A549 (cell line): ENCODE results near the gene FSTL3. TPM values are rescaled to one million over a fixed set of nuclear protein-coding genes. Genes with fewer than 3 reads are reported as not detected.
A peak's percentile ranks its signal among the peaks of the same experiment; 100 is the strongest.

ENCODE experiments used
- ATAC-seq, 2 experiments: fragments of 200-7000 bp in 1 of 2; fragments of >200 bp in 1 of 2; cut with Nextera tagmentation in 1 of 2; cut with Tn5 transposase in 1 of 2; 3 replicates each; pipeline versions ENCODE4 v1.8.0 to v1.9.1; 2018 to 2020; ENCODE audit warnings: mild to moderate bottlenecking in 1 of 2, moderate library complexity in 1 of 2
- CTCF ChIA-PET: fragments of 300-600 bp; sonication (Branson Sonifier 250); formaldehyde crosslinking; extraction: SDS; loops from one replicate; lab custom pipeline; 2021; ENCODE audit warnings: antibody characterized with exemption, inconsistent platforms; lab: Yijun Ruan, JAX
- POLR2A ChIA-PET: fragments of 350-600 bp; formaldehyde crosslinking; extraction: SDS; loops from one replicate; lab custom pipeline; 2021; ENCODE audit warnings: antibody characterized with exemption, inconsistent platforms; lab: Yijun Ruan, JAX
- DNase-seq, 2 experiments: peaks; one replicate each; pipeline versions ENCODE4 v3.0.0 to v3.0.0-alpha.2; 2011 to 2016; ENCODE audit warnings: low read depth in 1 of 2, low spot score in 1 of 2
- FAIRE-seq: peaks from 2 replicates; lab custom pipeline; 2011; peaks lifted over from hg19 to GRCh38; lab: Jason Lieb, UNC
- H3K27ac ChIP-seq, 2 experiments: fragments of >200 bp; sonication (Bioruptor Twin); formaldehyde crosslinking; 3 replicates each; pipeline ENCODE4 v1.5.1; 2016 to 2017
- H3K4me1 ChIP-seq: fragments of >200 bp; sonication (Bioruptor Twin); formaldehyde crosslinking; 3 replicates; pipeline ENCODE4 v1.6.1; 2016
- H3K4me2 ChIP-seq: fragments of >200 bp; sonication (Bioruptor Twin); formaldehyde crosslinking; 3 replicates; pipeline ENCODE4 v1.6.1; 2016
- H3K4me3 ChIP-seq: fragments of >200 bp; sonication (Bioruptor Twin); formaldehyde crosslinking; 3 replicates; pipeline ENCODE4 v1.5.1; 2016
- H3K9me3 ChIP-seq: fragments of >200 bp; sonication (Bioruptor Twin); formaldehyde crosslinking; 3 replicates; pipeline ENCODE4 v1.6.1; 2016
- BHLHE40 ChIP-seq: IDR thresholded peaks from 2 replicates; pipeline ENCODE4 v1.6.1; 2012; ENCODE audit warnings: low read depth, low read length, inconsistent platforms
- CBX2 ChIP-seq: fragments of 200-600 bp; sonication (generic); IDR thresholded peaks from 2 replicates; pipeline ENCODE4 v1.6.1; 2016; ENCODE audit warnings: low read depth, mild to moderate bottlenecking, borderline replicate concordance
- CBX8 ChIP-seq: fragments of 200-600 bp; sonication (generic); IDR thresholded peaks from 2 replicates; pipeline ENCODE4 v1.6.1; 2016
- CEBPB ChIP-seq, 2 experiments: fragments of >200 bp in 1 of 2; sonication (Bioruptor Twin) in 1 of 2; formaldehyde crosslinking in 1 of 2; IDR thresholded peaks; 2 replicates each; pipeline ENCODE4 v1.6.1; 2012 to 2016
- CHD4 ChIP-seq: fragments of 200-600 bp; sonication (generic); IDR thresholded peaks from 2 replicates; pipeline ENCODE4 v1.6.1; 2016; ENCODE audit warnings: antibody characterized with exemption, mild to moderate bottlenecking, borderline replicate concordance
- EHF ChIP-seq: fragments of 250-450 bp; sonication (Bioruptor Pico); IDR thresholded peaks from 2 replicates; pipeline ENCODE4 v1.5.0; 2020; ENCODE audit warnings: mild to moderate bottlenecking
- EP300 ChIP-seq, 2 experiments: fragments of >200 bp; sonication (Bioruptor Twin); formaldehyde crosslinking; IDR thresholded peaks; 2 replicates in 1 of 2; 3 replicates in 1 of 2; pipeline ENCODE4 v1.6.1; 2016 to 2017
- FOSB ChIP-seq: fragments of 250-450 bp; sonication (Bioruptor Pico); IDR thresholded peaks from 2 replicates; pipeline ENCODE4 v1.5.0; 2020; ENCODE audit warnings: mild to moderate bottlenecking, moderate library complexity
- FOXS1 ChIP-seq: fragments of 250-450 bp; sonication (Bioruptor Pico); IDR thresholded peaks from 2 replicates; pipeline ENCODE4 v1.5.0; 2020; ENCODE audit warnings: mild to moderate bottlenecking, moderate library complexity
- HEYL ChIP-seq: fragments of 250-450 bp; sonication (Bioruptor Pico); IDR thresholded peaks from 2 replicates; pipeline ENCODE4 v1.8.0; 2021; ENCODE audit warnings: mild to moderate bottlenecking, moderate library complexity
- HOXA7 ChIP-seq: fragments of 250-450 bp; sonication (Bioruptor Pico); IDR thresholded peaks from 2 replicates; pipeline ENCODE4 v1.5.0; 2020; ENCODE audit warnings: mild to moderate bottlenecking, moderate library complexity
- HOXB5 ChIP-seq: fragments of 250-450 bp; sonication (Bioruptor Pico); IDR thresholded peaks from 2 replicates; pipeline ENCODE4 v1.5.0; 2020; ENCODE audit warnings: mild to moderate bottlenecking, moderate library complexity
- JUN ChIP-seq, 2 experiments: fragments of >200 bp; sonication (Bioruptor Twin); formaldehyde crosslinking; IDR thresholded peaks; 2 replicates in 1 of 2; 3 replicates in 1 of 2; pipeline ENCODE4 v1.6.1; 2016 to 2017
- JUNB ChIP-seq: fragments of >200 bp; sonication (Bioruptor Twin); formaldehyde crosslinking; IDR thresholded peaks from 2 replicates; pipeline ENCODE4 v1.6.1; 2016
- KDM1A ChIP-seq: fragments of 200-600 bp; sonication (generic); IDR thresholded peaks from 2 replicates; pipeline ENCODE4 v1.6.1; 2016; ENCODE audit warnings: low read depth, mild to moderate bottlenecking
- KDM5A ChIP-seq: fragments of 200-600 bp; sonication (generic); IDR thresholded peaks from 2 replicates; pipeline ENCODE4 v1.6.1; 2016; ENCODE audit warnings: antibody characterized with exemption, mild to moderate bottlenecking
- MAFK ChIP-seq: fragments of 450-650 bp; IDR thresholded peaks from 2 replicates; pipeline ENCODE4 v1.6.1; 2014; ENCODE audit not compliant: partially characterized antibody
- MAZ ChIP-seq: fragments of 150-350 bp; IDR thresholded peaks from 2 replicates; pipeline ENCODE4 v1.6.1; 2014; ENCODE audit warnings: antibody characterized with exemption, low read depth, low read length, borderline replicate concordance
- NR3C1 ChIP-seq: fragments of >200 bp; sonication (Bioruptor Twin); formaldehyde crosslinking; IDR thresholded peaks from 3 replicates; pipeline ENCODE4 v1.6.1; 2017
- PHF8 ChIP-seq: fragments of 200-600 bp; sonication (generic); IDR thresholded peaks from 2 replicates; pipeline ENCODE4 v1.6.1; 2016; ENCODE audit warnings: low read depth, mild to moderate bottlenecking, antibody characterized with exemption, moderate library complexity, borderline replicate concordance
- POLR2A ChIP-seq: IDR thresholded peaks from 2 replicates; pipeline ENCODE4 v1.6.1; 2012; ENCODE audit warnings: mild to moderate bottlenecking, low read length
- POLR2AphosphoS2 ChIP-seq: conservative IDR thresholded peaks from 2 replicates; pipeline ENCODE4 v1.6.1; 2012; ENCODE audit warnings: low read length, improper control_type of control experiment, inconsistent platforms
- RAD21 ChIP-seq, 2 experiments: fragments of >200 bp in 1 of 2; sonication (Bioruptor Twin) in 1 of 2; formaldehyde crosslinking in 1 of 2; IDR thresholded peaks in 1 of 2; conservative IDR thresholded peaks in 1 of 2; 2 replicates in 1 of 2; 3 replicates in 1 of 2; pipeline ENCODE4 v1.6.1; 2012 to 2018; ENCODE audit warnings: inconsistent platforms in 1 of 2
- RARB ChIP-seq: fragments of 250-450 bp; sonication (Bioruptor Pico); IDR thresholded peaks from 2 replicates; pipeline ENCODE4 v1.8.0; 2021; ENCODE audit warnings: mild to moderate bottlenecking, moderate library complexity
- RNF2 ChIP-seq: fragments of 200-600 bp; sonication (generic); IDR thresholded peaks from 2 replicates; pipeline ENCODE4 v1.6.1; 2016; ENCODE audit warnings: low read depth, mild to moderate bottlenecking, antibody characterized with exemption, moderate library complexity, borderline replicate concordance
- SMC3 ChIP-seq: fragments of >200 bp; sonication (Bioruptor Twin); formaldehyde crosslinking; IDR thresholded peaks from 3 replicates; pipeline ENCODE4 v1.6.1; 2018; ENCODE audit warnings: inconsistent platforms
- SREBF2 ChIP-seq: fragments of 450-650 bp; IDR thresholded peaks from 2 replicates; pipeline ENCODE4 v1.6.1; 2014; ENCODE audit warnings: mild to moderate bottlenecking, moderate library complexity
- TFCP2L1 ChIP-seq: fragments of 250-450 bp; sonication (Bioruptor Pico); IDR thresholded peaks from 2 replicates; pipeline ENCODE4 v1.5.0; 2021; ENCODE audit warnings: mild to moderate bottlenecking
- ZSCAN20 ChIP-seq: fragments of 250-450 bp; sonication (Bioruptor Pico); IDR thresholded peaks from 2 replicates; pipeline ENCODE4 v1.8.0; 2022; ENCODE audit warnings: mild to moderate bottlenecking, moderate library complexity
- whole genome bisulfite sequencing: methylation state at CpG from one replicate; pipeline ENCODE4 v1.1.6; 2017; ENCODE audit errors: missing lambda C conversion rate; 5-methylcytosine and 5-hydroxymethylcytosine counted together
- polyA plus RNA-seq, 4 experiments: library from polyadenylated mRNA; depleted of rRNA in 3 of 4; stranded (reverse); fragments of >200 nt; fragmentation: RNase III in 1 of 4; extraction: RNeasy Plus Mini Kit Qiagen cat#74134 plus additional on column Dnase treatment in 1 of 4; gene quantifications; 2 replicates in 3 of 4; 3 replicates in 1 of 4; pipeline ENCODE4 v1.2.3, GENCODE V29; 2011 to 2017
- TF ChIP-seq, protein P1 (sequence below): fragments of >200 bp; sonication (Bioruptor Twin); formaldehyde crosslinking; IDR thresholded peaks from 2 replicates; pipeline ENCODE4 v1.6.1; 2016
- TF ChIP-seq, protein P2 (sequence below): fragments of 200-600 bp; sonication (generic); IDR thresholded peaks from 2 replicates; pipeline ENCODE4 v1.6.1; 2016; ENCODE audit warnings: antibody characterized with exemption, mild to moderate bottlenecking, moderate library complexity
- TF ChIP-seq, protein P3 (sequence below): IDR thresholded peaks from 2 replicates; pipeline ENCODE4 v1.6.1; 2012; ENCODE audit warnings: low read depth, borderline replicate concordance
- TF ChIP-seq, protein P4 (sequence below): fragments of 250-450 bp; sonication (Bioruptor Pico); IDR thresholded peaks from 2 replicates; pipeline ENCODE4 v1.5.0; 2020; ENCODE audit warnings: low read depth, mild to moderate bottlenecking, moderate library complexity
- TF ChIP-seq, protein P5 (sequence below): fragments of 150-350 bp; IDR thresholded peaks from 2 replicates; pipeline ENCODE4 v1.6.1; 2014; ENCODE audit warnings: low read depth, mild to moderate bottlenecking, low read length
- TF ChIP-seq, protein P6 (sequence below): fragments of >200 bp; sonication (Bioruptor Twin); formaldehyde crosslinking; IDR thresholded peaks from 3 replicates; pipeline ENCODE4 v1.6.1; 2016

The FSTL3 gene
- polyA plus RNA-seq, 2 of the 4 experiments (the other 2 are of a cell fraction), result 58.1 to 131 TPM

DNA sequence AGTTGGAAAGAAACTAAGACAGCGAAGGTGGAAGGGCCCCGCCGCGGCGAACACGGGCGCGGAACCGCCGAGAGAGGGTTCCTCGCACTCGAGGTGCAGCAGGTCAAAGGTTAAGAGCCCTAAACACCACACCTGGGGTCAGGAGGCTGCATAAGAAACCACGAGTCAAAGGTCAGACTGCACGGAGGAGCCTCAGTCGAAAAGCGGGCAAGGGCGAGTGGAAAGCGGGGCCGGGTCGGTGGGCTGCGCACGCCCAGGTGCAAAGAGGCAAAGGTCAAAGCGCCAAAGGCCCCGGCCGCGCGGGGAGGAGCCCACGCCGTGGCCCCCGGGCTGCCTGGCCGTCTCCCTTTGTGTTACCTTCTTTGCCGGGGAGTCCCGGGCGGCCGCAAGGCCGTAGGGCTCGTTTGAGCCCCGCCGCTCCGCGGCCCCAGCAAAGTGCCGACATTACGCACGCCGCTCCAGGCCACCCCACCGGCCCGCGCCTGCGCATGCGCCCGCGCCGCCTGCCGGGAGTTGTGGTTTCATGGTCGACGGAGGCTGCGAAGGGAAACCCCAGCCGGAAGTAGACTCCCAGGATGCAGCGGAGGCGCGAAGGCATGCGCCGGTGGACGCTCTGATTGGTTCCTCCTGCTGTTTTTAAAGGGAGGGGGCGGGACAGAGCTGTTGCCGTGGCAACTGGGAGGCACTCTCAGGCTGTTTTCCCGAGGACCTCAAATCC lies 43.0 kb upstream of the FSTL3 start, which contains the start of gene POLRMT:
Gene POLRMT (minus strand): TSS at position 470 of the 718 bp plus-strand sequence. CDS start 25 bp downstream, at position 445.
- 2% methylated on average over 38 of the region's 67 CpGs for WGBS
- ChIA-PET POLR2A (interaction anchor here (1.0 to 1.1 kb wide), 4 partner anchors 10 to 127 kb away, joined by 3 to 7 read pairs (median 5); no protein-coding TSS in a partner anchor), CTCF (interaction anchor here (1.1 to 3.7 kb wide), 4 partner anchors 45 to 83 kb away, joined by 3 to 13 read pairs (median 5); no protein-coding TSS in a partner anchor)
- Histone ChIP-seq H3K27ac (peak within 1 kb of the TSS; percentile 94 to 97), H3K4me1 (peaks cover 25% of the 10 kb centered on the region), H3K4me2 (peak within 1 kb of the TSS; percentile 98), H3K9me3 (no peaks in the 10 kb centered on the region), H3K4me3 (peak within 1 kb of the TSS; percentile 91)
- FAIRE-seq (no peak), ATAC-seq (peak; percentile 90), DNase-seq (peak; percentile 97 to 99)
- no peak for TF ChIP-seq HOXB5 (CRISPR knock-in tag)
- no peak for TF ChIP-seq POLR2AphosphoS2
- TF ChIP-seq KDM1A, result no peak
- no peak for TF ChIP-seq MAFK
- TF ChIP-seq RNF2, result peak; percentile 87; the same call in 1 of the 2 replicates
- no peak for TF ChIP-seq FOXS1 (CRISPR knock-in tag)
- TF ChIP-seq ZSCAN20 (CRISPR knock-in tag), result no peak
- no peak for TF ChIP-seq MAZ
- no peak for TF ChIP-seq NR3C1
- TF ChIP-seq PHF8, result no peak
- no peak for TF ChIP-seq FOSB (CRISPR knock-in tag)
- TF ChIP-seq RAD21 (conservative IDR thresholded peaks at IDR 0.05 in 1 of 2, IDR thresholded peaks at IDR 0.05 in 1 of 2), result no peak
- TF ChIP-seq, protein P1, sequence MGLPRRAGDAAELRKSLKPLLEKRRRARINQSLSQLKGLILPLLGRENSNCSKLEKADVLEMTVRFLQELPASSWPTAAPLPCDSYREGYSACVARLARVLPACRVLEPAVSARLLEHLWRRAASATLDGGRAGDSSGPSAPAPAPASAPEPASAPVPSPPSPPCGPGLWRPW, result no peak
- peak; percentile 49 to 51; a peak in 3 of 5 replicates for TF ChIP-seq JUN (IDR thresholded peaks at IDR 0.05)
- TF ChIP-seq CEBPB (IDR thresholded peaks at IDR 0.05), result no peak
- no peak for TF ChIP-seq RARB (CRISPR knock-in tag)
- TF ChIP-seq, protein P2, sequence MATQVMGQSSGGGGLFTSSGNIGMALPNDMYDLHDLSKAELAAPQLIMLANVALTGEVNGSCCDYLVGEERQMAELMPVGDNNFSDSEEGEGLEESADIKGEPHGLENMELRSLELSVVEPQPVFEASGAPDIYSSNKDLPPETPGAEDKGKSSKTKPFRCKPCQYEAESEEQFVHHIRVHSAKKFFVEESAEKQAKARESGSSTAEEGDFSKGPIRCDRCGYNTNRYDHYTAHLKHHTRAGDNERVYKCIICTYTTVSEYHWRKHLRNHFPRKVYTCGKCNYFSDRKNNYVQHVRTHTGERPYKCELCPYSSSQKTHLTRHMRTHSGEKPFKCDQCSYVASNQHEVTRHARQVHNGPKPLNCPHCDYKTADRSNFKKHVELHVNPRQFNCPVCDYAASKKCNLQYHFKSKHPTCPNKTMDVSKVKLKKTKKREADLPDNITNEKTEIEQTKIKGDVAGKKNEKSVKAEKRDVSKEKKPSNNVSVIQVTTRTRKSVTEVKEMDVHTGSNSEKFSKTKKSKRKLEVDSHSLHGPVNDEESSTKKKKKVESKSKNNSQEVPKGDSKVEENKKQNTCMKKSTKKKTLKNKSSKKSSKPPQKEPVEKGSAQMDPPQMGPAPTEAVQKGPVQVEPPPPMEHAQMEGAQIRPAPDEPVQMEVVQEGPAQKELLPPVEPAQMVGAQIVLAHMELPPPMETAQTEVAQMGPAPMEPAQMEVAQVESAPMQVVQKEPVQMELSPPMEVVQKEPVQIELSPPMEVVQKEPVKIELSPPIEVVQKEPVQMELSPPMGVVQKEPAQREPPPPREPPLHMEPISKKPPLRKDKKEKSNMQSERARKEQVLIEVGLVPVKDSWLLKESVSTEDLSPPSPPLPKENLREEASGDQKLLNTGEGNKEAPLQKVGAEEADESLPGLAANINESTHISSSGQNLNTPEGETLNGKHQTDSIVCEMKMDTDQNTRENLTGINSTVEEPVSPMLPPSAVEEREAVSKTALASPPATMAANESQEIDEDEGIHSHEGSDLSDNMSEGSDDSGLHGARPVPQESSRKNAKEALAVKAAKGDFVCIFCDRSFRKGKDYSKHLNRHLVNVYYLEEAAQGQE, result no peak
- TF ChIP-seq, protein P3, sequence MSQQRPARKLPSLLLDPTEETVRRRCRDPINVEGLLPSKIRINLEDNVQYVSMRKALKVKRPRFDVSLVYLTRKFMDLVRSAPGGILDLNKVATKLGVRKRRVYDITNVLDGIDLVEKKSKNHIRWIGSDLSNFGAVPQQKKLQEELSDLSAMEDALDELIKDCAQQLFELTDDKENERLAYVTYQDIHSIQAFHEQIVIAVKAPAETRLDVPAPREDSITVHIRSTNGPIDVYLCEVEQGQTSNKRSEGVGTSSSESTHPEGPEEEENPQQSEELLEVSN, result peak; percentile 82
- TF ChIP-seq JUNB, result no peak
- TF ChIP-seq SREBF2, result no peak
- no peak for TF ChIP-seq BHLHE40
- TF ChIP-seq EP300 (IDR thresholded peaks at IDR 0.05), result no peak
- TF ChIP-seq, protein P4, sequence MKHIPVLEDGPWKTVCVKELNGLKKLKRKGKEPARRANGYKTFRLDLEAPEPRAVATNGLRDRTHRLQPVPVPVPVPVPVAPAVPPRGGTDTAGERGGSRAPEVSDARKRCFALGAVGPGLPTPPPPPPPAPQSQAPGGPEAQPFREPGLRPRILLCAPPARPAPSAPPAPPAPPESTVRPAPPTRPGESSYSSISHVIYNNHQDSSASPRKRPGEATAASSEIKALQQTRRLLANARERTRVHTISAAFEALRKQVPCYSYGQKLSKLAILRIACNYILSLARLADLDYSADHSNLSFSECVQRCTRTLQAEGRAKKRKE, result no peak
- TF ChIP-seq CHD4, result no peak
- 0 out of 2 replicates have a peak, but pooled peaks have one; percentile 28 for TF ChIP-seq EHF (CRISPR knock-in tag)
- TF ChIP-seq CBX8, result no peak
- 0 out of 2 replicates have a peak, but pooled peaks have one; percentile 32 for TF ChIP-seq KDM5A
- TF ChIP-seq, protein P5, sequence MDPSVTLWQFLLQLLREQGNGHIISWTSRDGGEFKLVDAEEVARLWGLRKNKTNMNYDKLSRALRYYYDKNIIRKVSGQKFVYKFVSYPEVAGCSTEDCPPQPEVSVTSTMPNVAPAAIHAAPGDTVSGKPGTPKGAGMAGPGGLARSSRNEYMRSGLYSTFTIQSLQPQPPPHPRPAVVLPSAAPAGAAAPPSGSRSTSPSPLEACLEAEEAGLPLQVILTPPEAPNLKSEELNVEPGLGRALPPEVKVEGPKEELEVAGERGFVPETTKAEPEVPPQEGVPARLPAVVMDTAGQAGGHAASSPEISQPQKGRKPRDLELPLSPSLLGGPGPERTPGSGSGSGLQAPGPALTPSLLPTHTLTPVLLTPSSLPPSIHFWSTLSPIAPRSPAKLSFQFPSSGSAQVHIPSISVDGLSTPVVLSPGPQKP, result no peak
- TF ChIP-seq HEYL, result no peak
- no peak for TF ChIP-seq CBX2
- TF ChIP-seq, protein P6, sequence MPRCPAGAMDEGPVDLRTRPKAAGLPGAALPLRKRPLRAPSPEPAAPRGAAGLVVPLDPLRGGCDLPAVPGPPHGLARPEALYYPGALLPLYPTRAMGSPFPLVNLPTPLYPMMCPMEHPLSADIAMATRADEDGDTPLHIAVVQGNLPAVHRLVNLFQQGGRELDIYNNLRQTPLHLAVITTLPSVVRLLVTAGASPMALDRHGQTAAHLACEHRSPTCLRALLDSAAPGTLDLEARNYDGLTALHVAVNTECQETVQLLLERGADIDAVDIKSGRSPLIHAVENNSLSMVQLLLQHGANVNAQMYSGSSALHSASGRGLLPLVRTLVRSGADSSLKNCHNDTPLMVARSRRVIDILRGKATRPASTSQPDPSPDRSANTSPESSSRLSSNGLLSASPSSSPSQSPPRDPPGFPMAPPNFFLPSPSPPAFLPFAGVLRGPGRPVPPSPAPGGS, result peak; percentile 19; the same call in 1 of the 3 replicates
- TF ChIP-seq POLR2A, result peak; percentile 45; the same call in 1 of the 2 replicates
- TF ChIP-seq SMC3, result no peak
- TF ChIP-seq TFCP2L1 (CRISPR knock-in tag), result no peak
- TF ChIP-seq HOXA7, result no peak
